Measurements from ENCODE around the gene SVIL.
"Not testable (repeated sequence)": the region's sequence is repeated elsewhere in the genome, so short reads cannot be mapped to it uniquely, and the experiment has no call there.

SVIL gene

DNA sequence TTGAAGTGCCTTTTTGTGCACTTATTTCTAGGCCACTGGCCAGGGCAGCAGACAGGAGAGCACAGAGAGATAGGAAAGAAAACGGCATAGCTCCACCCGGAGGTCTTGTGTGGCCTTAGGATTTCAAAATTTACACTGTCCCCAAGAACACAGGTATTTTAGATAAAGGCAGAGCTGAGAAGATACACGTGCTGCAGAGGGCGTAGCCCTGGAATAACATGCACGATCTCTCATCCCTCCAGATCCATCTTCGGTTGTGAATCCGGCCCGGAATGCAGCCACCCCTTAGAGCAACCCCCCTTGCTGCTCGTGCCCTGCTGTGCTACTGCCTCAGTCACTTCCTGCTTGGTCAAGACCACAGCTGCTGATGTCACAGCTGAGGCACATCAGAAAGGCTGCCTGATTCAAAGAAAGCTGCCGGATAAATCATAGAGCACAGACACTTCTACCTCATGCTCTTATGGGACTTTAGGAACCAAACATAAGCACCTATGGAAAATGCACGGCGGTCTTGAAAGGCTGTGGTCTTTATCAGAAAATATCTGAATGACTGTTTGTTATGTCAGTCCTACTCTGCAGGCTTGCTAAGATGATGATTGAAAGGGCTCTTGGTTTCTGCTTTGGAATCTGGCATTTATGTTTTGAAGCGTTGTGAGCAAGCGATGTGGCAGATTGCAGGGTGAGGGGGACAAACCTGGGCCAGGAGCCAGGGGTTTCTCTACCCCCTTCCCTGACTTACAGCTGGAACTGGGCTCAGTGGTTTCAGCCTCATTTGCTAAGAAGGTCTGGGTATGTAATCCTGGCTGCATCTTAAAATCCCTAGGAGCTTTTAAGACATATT lies 152.0 kb downstream of the SVIL start:
- no peak for FAIRE-seq

DNA sequence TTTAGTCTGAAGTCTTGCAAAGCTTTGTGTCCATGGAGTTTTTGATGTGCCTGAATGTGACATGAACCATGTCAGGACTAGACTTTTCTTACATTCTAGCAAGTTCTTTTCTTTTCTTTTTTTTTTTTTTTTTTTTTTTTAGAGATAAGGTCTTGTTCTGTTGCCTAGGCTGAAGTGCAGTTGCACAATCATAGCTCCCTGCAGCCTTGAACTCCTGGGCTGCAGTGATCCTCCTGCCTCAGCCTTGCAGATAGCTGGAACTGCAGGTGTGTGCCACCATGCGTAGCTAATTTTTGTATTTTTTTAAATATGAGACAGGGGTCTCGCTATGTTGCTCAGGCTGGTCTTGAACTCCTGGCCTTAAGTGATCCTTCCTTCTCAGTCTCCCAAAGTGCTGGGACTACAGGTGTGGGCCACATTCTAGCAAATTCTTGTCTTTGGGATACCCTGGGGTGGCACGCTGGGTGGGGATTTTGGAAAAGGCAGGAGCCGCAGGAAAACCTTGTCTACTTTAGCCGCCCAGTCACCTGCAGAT lies 152.8 kb downstream of the SVIL start:
- FAIRE-seq = no peak

DNA sequence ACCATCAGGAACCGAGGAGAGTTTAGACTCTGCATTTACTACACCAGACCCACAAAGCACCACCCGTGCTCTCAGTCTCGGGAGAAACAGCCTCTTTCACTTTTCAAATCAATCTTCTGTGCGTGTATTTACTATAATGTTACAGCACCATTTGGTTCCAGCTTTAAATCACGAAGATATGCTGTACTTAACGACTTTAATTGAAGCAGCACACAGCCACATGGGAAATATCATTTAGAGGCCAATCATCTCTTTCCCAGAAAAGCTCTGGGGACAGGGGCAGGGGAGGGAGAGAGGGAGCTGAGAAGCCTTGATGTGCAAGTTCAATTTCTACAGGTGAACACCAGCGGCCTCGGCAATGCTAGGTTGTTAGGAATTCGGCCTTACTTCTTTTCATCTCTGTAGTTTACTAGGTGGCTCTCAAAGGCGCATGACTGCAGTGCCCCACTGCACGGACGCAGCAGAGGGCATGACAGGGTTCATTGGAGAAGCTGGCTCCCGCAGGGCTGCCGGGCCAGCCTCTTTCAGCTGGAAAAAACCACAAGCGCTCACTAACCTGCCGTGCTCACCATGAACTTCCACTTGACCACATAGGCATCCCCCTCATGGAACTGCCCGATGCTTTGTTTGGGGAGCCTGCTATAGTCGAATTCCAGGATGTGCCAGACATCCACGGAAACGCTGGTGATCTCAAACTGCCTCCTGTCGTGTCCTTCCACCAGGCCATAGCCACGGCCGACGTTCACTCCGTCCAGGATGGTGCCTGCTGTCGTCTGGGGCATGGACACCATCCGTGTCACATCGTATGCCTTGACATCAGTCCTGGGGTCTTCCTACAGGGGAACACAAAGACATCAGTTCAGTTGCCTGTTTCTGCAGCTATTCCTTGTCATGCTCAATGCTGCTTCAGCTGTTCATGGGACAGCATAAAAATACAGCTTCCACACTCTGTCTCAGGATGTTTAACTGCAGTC lies 154.5 kb downstream of the SVIL start:
- FAIRE-seq = no peak

- no peak for FAIRE-seq
These were observed 155.5 kb downstream of the SVIL start for GRCh38 chr10:29479081-29479925.

DNA sequence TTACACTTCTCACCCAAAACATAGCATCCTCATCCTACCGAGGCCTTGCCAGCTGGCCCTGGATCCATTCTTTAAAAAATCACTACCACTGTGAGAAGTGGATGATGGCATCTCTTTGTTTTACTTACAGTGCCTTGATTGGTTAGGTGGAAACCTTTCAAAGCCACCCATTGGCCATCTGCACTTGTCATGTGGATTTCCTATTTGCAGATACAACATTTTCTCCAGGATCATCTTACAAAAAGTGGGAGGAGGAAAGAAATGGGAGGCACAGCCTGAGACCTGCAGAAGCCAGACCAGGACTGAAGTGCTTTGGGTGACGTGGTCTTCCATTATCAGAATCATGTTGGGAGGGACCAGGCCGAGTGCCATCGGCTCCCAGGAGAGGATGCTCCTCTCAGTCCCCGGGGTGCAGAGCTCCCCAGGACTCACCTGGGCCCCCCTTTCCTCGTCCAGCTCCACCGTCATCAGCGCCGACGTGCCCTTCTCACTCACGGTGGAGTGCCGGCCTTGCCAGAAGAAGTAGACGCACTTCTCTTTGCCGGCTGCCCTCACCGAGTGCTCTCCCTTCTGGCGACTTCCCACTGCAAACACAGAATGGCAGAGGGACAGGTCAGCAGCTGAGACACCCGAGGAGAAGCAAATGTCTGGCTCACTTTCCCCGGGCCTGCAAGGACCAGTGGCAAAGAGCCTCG lies 161.2 kb downstream of the SVIL start:
- FAIRE-seq = peak; percentile 32

- FAIRE-seq = no peak
These were observed 161.7 kb downstream of the SVIL start for GRCh38 chr10:29473087-29473356.

- no peak for FAIRE-seq
These were observed 162.3 kb downstream of the SVIL start for GRCh38 chr10:29472301-29473086.

DNA sequence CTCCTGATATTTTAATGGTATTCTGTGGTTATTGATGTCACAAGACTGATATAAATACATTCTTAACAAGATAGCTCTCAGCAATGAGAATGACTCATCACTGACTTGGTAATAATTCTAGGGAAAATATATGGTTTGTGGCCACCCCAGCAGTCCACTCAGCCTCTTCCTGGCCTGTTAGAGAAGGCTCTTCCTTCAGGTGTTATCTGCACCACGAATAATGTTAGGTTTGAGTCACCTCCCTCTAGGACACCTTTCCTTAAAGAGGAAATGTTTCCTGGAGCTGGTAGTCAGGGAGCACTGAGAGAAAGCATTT lies 163.3 kb downstream of the SVIL start:
- no peak for FAIRE-seq

- no peak for FAIRE-seq
These were observed 163.8 kb downstream of the SVIL start for GRCh38 chr10:29470843-29471543.

DNA sequence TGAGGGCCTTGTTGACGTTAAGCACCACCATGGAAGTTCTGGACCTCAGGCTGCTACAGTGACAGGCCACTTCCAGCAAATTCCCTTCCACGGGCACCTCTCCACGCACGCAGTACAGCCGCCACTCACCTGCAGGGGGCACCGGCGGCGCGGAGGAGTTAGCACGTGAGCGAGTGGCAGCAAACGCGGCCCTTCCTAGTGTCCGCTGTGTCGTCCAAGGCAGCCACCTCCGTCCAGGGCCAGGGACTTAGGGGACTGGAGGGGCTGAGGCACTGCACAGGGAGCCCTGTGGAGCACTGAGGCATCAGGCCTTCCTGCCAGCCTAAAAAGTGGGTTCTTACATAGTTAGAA lies 164.4 kb downstream of the SVIL start:
- no peak for FAIRE-seq

GRCh38 chr10:29469481-29470354 lies 165.1 kb downstream of the SVIL start:
- no peak for FAIRE-seq

- FAIRE-seq = no peak
These were observed 169.4 kb downstream of the SVIL start for GRCh38 chr10:29465384-29465783.

DNA sequence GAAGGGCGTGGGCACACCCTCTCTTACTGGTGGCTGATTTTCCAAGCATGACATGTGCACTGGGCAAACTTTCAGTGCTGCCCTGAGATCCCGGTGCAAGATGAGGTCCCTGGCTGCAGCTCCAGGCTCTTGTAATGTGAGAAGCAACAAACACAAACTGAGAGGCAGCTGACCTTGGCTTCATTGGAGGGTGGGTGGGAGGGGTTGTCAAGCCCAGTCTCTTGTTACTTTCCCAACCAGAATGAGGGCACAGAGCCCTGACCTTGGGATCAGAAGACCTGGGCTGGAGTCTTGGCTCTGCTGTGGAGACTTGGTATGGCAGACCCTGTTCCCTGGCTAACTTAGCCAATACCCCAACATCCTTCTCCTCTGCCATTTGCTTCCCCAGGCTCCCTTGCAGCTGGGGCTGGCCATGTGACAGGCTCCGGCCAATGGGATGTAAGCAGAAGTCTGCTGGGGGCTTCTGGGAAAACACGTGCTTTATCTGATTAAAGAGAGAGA lies 170.1 kb downstream of the SVIL start:
- FAIRE-seq = not testable (repeated sequence)

DNA sequence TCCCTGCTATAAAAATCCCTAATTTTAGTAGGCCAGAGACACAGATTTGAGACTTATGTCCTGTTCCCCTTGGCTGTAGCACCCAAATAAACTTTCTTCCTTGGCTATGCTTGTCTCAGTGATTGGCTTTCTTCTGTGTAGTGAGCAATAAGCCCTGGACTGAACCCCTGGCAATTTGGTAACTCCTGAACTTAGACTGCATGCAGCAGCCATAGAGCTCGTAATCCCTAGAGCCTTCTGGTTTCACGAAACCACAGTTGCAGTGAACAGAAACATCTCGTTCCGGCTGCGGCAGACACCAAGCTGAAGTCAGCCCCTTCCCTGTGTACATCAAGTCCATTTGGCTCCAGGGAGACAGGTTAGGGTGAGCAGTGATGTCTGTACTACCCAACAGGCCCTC lies 173.7 kb downstream of the SVIL start:
- FAIRE-seq = no peak

DNA sequence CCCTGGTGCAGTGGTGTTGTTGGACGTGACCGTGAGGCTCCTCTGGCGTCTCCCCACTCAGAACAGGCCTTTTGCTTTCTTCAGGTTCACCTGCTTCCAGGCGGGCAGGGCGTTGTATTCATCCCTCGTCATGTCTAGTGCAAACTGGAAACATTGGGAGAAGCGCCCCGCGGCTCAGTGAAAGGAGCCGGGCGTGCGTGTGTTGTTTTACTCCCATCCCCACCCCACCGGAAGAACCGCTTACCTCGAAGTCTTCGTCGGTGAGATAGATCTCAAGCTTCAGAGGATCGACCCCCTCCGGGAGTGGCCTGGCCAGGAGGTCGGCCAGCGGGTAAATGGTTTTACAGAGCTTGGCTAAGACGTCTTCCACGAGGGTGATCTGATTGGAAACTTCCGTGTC lies 176.6 kb downstream of the SVIL start:
- FAIRE-seq = not testable (repeated sequence)

DNA sequence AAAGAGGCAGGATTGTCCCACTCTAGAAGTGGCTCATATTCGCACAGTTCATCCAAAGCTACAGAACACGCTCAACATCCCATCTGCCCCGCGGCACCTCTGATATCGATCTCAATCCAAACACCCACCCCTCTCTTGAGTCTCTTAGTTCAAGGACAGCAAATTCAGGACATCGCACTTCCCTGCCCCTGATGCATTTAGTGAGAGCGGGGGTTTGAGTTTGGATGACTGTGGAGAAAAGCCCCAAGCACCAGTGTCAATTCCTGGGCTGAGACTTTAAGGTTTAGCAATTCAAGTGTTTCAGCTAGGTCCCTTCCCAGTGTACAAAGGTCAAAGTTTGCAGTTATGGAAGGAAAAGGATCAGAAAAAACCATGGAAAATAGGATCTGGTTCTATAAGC lies 179.7 kb downstream of the SVIL start:
- FAIRE-seq = no peak

GRCh38 chr10:29454250-29454649 lies 180.5 kb downstream of the SVIL start:
- no peak for FAIRE-seq

DNA sequence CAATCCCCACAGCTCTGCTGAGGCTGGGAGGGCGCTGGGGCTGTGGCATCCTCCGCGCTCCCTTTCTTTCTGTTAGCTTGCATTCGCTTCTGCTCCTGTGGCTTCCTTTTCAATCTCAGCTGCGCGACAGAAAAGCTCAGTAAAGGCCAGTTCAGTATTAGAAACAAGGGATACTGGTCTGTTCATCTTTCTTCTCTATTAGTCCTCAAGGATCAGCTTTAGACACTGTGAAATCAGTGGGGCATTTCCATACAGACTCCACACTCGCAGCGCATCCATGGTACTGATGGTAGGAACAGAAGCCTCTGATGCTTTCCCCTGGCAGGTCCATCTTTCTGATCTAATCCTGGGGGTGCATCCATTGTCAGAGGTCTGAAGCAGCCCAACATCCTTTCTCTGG lies 182.2 kb downstream of the SVIL start:
- FAIRE-seq = no peak

- no peak for FAIRE-seq
These were observed 182.8 kb downstream of the SVIL start for GRCh38 chr10:29451946-29452345.

DNA sequence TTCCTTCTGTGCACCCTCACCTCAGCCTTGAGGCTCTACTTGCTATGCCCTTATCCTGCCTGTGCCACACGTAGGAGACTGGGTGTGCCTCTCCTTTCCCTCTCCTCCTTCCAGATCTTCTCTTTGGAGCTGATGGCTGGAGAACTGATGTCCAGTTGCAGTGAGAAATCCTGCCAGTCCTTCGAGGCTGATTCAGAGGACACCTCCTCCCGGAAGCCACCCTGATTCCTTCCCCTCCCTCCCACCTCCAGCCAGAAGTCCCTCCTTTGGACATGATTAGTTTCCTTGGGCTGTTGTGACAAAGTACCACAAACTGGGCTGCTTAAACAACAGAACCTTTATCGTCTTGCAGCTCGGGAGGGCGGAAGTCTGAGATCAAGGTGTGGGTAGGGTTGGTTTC lies 184.4 kb downstream of the SVIL start:
- FAIRE-seq = no peak

Data from TTC549 (cell line).